CD4-positive, alpha-beta T cell (primary cell): ENCODE measurements around the gene RPL18A. TPM values are rescaled to one million over a fixed set of nuclear protein-coding genes. Genes with fewer than 3 reads are reported as not detected.

Source experiments
- ATAC-seq: fragments of 200-7000 bp; cut with Tn5 transposase; one replicate; pipeline ENCODE4 v1.10.0; 2022; ENCODE audit warnings: mild to moderate bottlenecking; ENCODE audit not compliant: poor library complexity
- CTCF ChIA-PET: fragments of 350-600 bp; sonication (Branson Sonifier 250); formaldehyde crosslinking; loops from one replicate; lab custom pipeline; 2021; ENCODE audit warnings: antibody characterized with exemption, inconsistent platforms; lab: Charles Lee
- POLR2A ChIA-PET: fragments of 350-600 bp; sonication (Branson Sonifier 250); formaldehyde crosslinking; loops from one replicate; lab custom pipeline; 2021; ENCODE audit warnings: antibody characterized with exemption, inconsistent platforms; lab: Charles Lee
- DNase-seq, 14 experiments: peaks; one replicate each; pipeline ENCODE4 v3.0.0-alpha.2; 2013 to 2020; ENCODE audit warnings: mixed read lengths in 2 of 14
- H3K27ac ChIP-seq, 2 donors: one replicate each; pipeline versions ENCODE4 v1.5.1 to v1.7.0; 2013; ENCODE audit warnings: low read length in 2 of 2, low read depth in 1 of 2, mild to moderate bottlenecking in 1 of 2
- H3K27me3 ChIP-seq, 2 experiments: 1 replicate in 1 of 2; 2 replicates in 1 of 2; pipeline versions ENCODE4 v1.6.1 to v1.7.0; 2013; ENCODE audit warnings: low read length in 2 of 2, control low read depth in 1 of 2, mild to moderate bottlenecking in 1 of 2, moderate library complexity in 1 of 2; ENCODE audit not compliant: insufficient read depth in 2 of 2, control insufficient read depth in 1 of 2
- H3K36me3 ChIP-seq: one replicate; pipeline ENCODE4 v1.6.1; 2013; ENCODE audit warnings: low read length, control low read depth; ENCODE audit not compliant: insufficient read depth
- H3K4me1 ChIP-seq: one replicate; pipeline ENCODE4 v1.6.1; 2013; ENCODE audit warnings: low read length, control low read depth; ENCODE audit not compliant: insufficient read depth
- H3K4me3 ChIP-seq: one replicate; pipeline ENCODE4 v1.5.1; 2013; ENCODE audit warnings: mild to moderate bottlenecking, low read length, moderate library complexity
- H3K9me3 ChIP-seq, 2 experiments: 1 replicate in 1 of 2; 2 replicates in 1 of 2; pipeline versions ENCODE4 v1.6.1 to v1.7.0; 2013; ENCODE audit warnings: low read length in 2 of 2, mild to moderate bottlenecking in 2 of 2, control low read depth in 1 of 2, moderate library complexity in 1 of 2; ENCODE audit not compliant: control insufficient read depth in 1 of 2, insufficient read depth in 1 of 2
- H3K27ac Mint-ChIP-seq: one replicate; pipeline ENCODE4 v1.8.0; 2020; ENCODE audit warnings: mixed read lengths
- H3K27me3 Mint-ChIP-seq: one replicate; pipeline ENCODE4 v1.8.0; 2021; ENCODE audit warnings: mixed read lengths
- H3K36me3 Mint-ChIP-seq: one replicate; pipeline ENCODE4 v1.8.0; 2021; ENCODE audit warnings: low read depth, mixed read lengths
- H3K4me1 Mint-ChIP-seq: one replicate; pipeline ENCODE4 v1.8.0; 2021; ENCODE audit warnings: low read depth, mixed read lengths
- H3K4me3 Mint-ChIP-seq: one replicate; pipeline ENCODE4 v1.8.0; 2020; ENCODE audit warnings: mild to moderate bottlenecking, mixed read lengths
- H3K9me3 Mint-ChIP-seq: one replicate; pipeline ENCODE4 v1.8.0; 2020; ENCODE audit warnings: mixed read lengths
- CTCF ChIP-seq: fragments of 200-600 bp; IDR thresholded peaks from one replicate; pipeline ENCODE4 v1.8.0; 2022; ENCODE audit warnings: antibody characterized with exemption, mild to moderate bottlenecking
- intact Hi-C, 2 experiments: fragments of 100-400 bp; cut with DNase I in 1 of 2; cut with micrococcal nuclease in 1 of 2; formaldehyde crosslinking; loops; one replicate each; pipeline versions ENCODE4 v1.15.1 to v1.9.0; 2023 to 2025; cut with DNase I, micrococcal nuclease
- total RNA-seq, 174 experiments: library from RNA in 2 of 174; stranded (reverse) in 2 of 174; gene quantifications; one replicate each; pipeline ENCODE4 v1.2.3 and lab custom pipeline; 2021 to 2026

The RPL18A gene
- total RNA-seq, 2 experiments from 2014 or later = 4,157 to 4,260 TPM

- ChIA-PET POLR2A (interaction anchor here (1.4 kb wide), 1 partner anchor 62 kb away, joined by 4 read pairs; no protein-coding TSS in a partner anchor), CTCF (interaction anchor here (1.9 to 3.3 kb wide), 4 partner anchors 7 to 150 kb away, joined by 10 to 32 read pairs (median 20); partner anchors contain the start of genes CCDC124 and JAK3)
- H3K27me3 ChIP-seq = no peaks in the 10 kb centered on the region
- no peaks in the 10 kb centered on the region for H3K36me3 ChIP-seq
- TF ChIP-seq CTCF = no peak
- Mint-ChIP-seq H3K27ac (no peak overlapping the region), H3K9me3 (no peaks in the 10 kb centered on the region), H3K27me3 (no peaks in the 10 kb centered on the region), H3K4me1 (peaks cover 31% of the 10 kb centered on the region), H3K36me3 (no peaks in the 10 kb centered on the region), H3K4me3 (no peak overlapping the region)
- H3K9me3 ChIP-seq = no peaks in the 10 kb centered on the region
- DNase-seq = no peak
- intact Hi-C loops = loop anchor here (2.0 to 10.0 kb wide), 3 partner anchors 249 to 409 kb away; partner anchors contain the start of gene TMEM221 (in 1 of the 2)
- H3K4me1 ChIP-seq = peaks cover 39% of the 10 kb centered on the region
- ATAC-seq = no peak
- no peak overlapping the region for H3K4me3 ChIP-seq
- no peak overlapping the region for H3K27ac ChIP-seq
These were observed 5.6 kb upstream of the RPL18A start for GRCh38 chr19:17854061-17854460.

- Mint-ChIP-seq H3K27ac (peak overlapping the region; percentile 71), H3K36me3 (peaks cover 12% of the 10 kb centered on the region), H3K27me3 (no peaks in the 10 kb centered on the region), H3K4me3 (peak overlapping the region; percentile 58), H3K9me3 (no peaks in the 10 kb centered on the region), H3K4me1 (peaks cover 32% of the 10 kb centered on the region)
- CTCF ChIA-PET = interaction anchor here (0.7 to 3.3 kb wide), 18 partner anchors 9 to 152 kb away, joined by 3 to 32 read pairs (median 5); partner anchors contain the start of genes B3GNT3, CCDC124, JAK3 and MAP1S
- peaks cover 32% of the 10 kb centered on the region for H3K4me1 ChIP-seq
- no peak overlapping the region for H3K4me3 ChIP-seq
- no peaks in the 10 kb centered on the region for H3K9me3 ChIP-seq
- no peaks in the 10 kb centered on the region for H3K36me3 ChIP-seq
- H3K27me3 ChIP-seq = no peaks in the 10 kb centered on the region
- intact Hi-C loops = loop anchor here (1.0 to 10.0 kb wide), 7 partner anchors 71 to 411 kb away; partner anchors contain the start of gene TMEM221 (in 1 of the 2)
- POLR2A ChIA-PET = interaction anchor here (0.6 to 1.4 kb wide), 4 partner anchors 11 to 114 kb away, joined by 3 to 4 read pairs (median 4); partner anchors contain the start of gene CCDC124
- H3K27ac ChIP-seq = no peak overlapping the region
- ATAC-seq = no peak
- peak; percentile 73 to 97 (median 92) for DNase-seq
- peak; percentile 94 for TF ChIP-seq CTCF
These were observed 4.2 kb upstream of the RPL18A start for GRCh38 chr19:17855280-17856152.

- peaks cover 34% of the 10 kb centered on the region for H3K4me1 Mint-ChIP-seq
- H3K27ac Mint-ChIP-seq = peak overlapping the region; percentile 88
- intact Hi-C loops = no loop called here
- peak overlapping the region; percentile 100 for H3K4me3 Mint-ChIP-seq
- peaks cover 31% of the 10 kb centered on the region for H3K4me1 ChIP-seq
- H3K27me3 ChIP-seq = no peaks in the 10 kb centered on the region
- no peak for TF ChIP-seq CTCF
- no peaks in the 10 kb centered on the region for H3K27me3 Mint-ChIP-seq
- ChIA-PET POLR2A (interaction anchor here (1.3 to 4.3 kb wide), 13 partner anchors 11 to 349 kb away, joined by 3 to 275 read pairs (median 8); partner anchors contain the start of genes CCDC124, JAK3, MPV17L2 and PGLS), CTCF (interaction anchor here (0.9 to 4.6 kb wide), 5 partner anchors 11 to 419 kb away, joined by 3 to 226 read pairs (median 20); partner anchors contain the start of genes CCDC124 and JAK3)
- H3K27ac ChIP-seq = peak overlapping the region; percentile 1 to 71
- peaks cover 44% of the 10 kb centered on the region for H3K36me3 ChIP-seq
- no peaks in the 10 kb centered on the region for H3K9me3 ChIP-seq
- DNase-seq = no peak
- H3K36me3 Mint-ChIP-seq = peaks cover 52% of the 10 kb centered on the region
- peak overlapping the region; percentile 86 for H3K4me3 ChIP-seq
- no peak for ATAC-seq
- no peaks in the 10 kb centered on the region for H3K9me3 Mint-ChIP-seq
These were observed 752 bp downstream of the RPL18A start for GRCh38 chr19:17860331-17860992.
